ENCODE results near the gene YDJC.
"Not testable (repeated sequence)": the region's sequence is repeated elsewhere in the genome, so short reads cannot be mapped to it uniquely, and the experiment has no call there.

The YDJC gene

GRCh38 chr22:21613553-21614233 lies 16.1 kb downstream of the YDJC start:
- peaks cover 52% of the 10 kb centered on the region for H3K36me3 ChIP-seq (ENCODE audit: control insufficient read depth, insufficient read depth, low read length, severe bottlenecking)
- DNase-seq (ENCODE audit: low read depth), result no peak

GRCh38 chr22:21612858-21613257 lies 17.0 kb downstream of the YDJC start:
- no peaks in the 10 kb centered on the region for H3K4me1 ChIP-seq (ENCODE audit: control insufficient read depth, insufficient read depth, low read length)
- DNase-seq (ENCODE audit: low read depth), result no peak
- H3K36me3 ChIP-seq (ENCODE audit: control insufficient read depth, insufficient read depth, low read length, severe bottlenecking), result peaks cover 50% of the 10 kb centered on the region
- H3K4me3 ChIP-seq (ENCODE audit: low read length), result no peak overlapping the region
- H3K9ac ChIP-seq (ENCODE audit: low read length), result no peak overlapping the region
- H3K27me3 ChIP-seq (replicated peaks; ENCODE audit: control insufficient read depth, insufficient read depth, low read length), result no peaks in the 10 kb centered on the region
- no peaks in the 10 kb centered on the region for H3K9me3 ChIP-seq (ENCODE audit: control insufficient read depth, low read length)

More at GRCh38 chr22:21613553-21614233, 16.1 kb downstream of the YDJC start:
- Histone ChIP-seq H3K4me3 (ENCODE audit: low read length) (no peak overlapping the region), H3K9ac (ENCODE audit: low read length) (no peak overlapping the region), H3K27me3 (replicated peaks; ENCODE audit: control insufficient read depth, insufficient read depth, low read length) (no peaks in the 10 kb centered on the region), H3K9me3 (ENCODE audit: control insufficient read depth, low read length) (no peaks in the 10 kb centered on the region), H3K4me1 (ENCODE audit: control insufficient read depth, insufficient read depth, low read length) (no peaks in the 10 kb centered on the region)

GRCh38 chr22:21611210-21611977 lies 18.4 kb downstream of the YDJC start:
- Histone ChIP-seq H3K4me1 (ENCODE audit: control insufficient read depth, insufficient read depth, low read length) (no peaks in the 10 kb centered on the region), H3K36me3 (ENCODE audit: control insufficient read depth, insufficient read depth, low read length, severe bottlenecking) (peaks cover 50% of the 10 kb centered on the region), H3K27me3 (replicated peaks; ENCODE audit: control insufficient read depth, insufficient read depth, low read length) (no peaks in the 10 kb centered on the region), H3K4me3 (ENCODE audit: low read length) (no peak overlapping the region), H3K9me3 (ENCODE audit: control insufficient read depth, low read length) (no peaks in the 10 kb centered on the region), H3K9ac (ENCODE audit: low read length) (no peak overlapping the region)
- no peak for DNase-seq (ENCODE audit: low read depth)

GRCh38 chr22:21609556-21610157 lies 20.2 kb downstream of the YDJC start:
- peaks cover 40% of the 10 kb centered on the region for H3K36me3 ChIP-seq (ENCODE audit: control insufficient read depth, insufficient read depth, low read length, severe bottlenecking)
- not testable (repeated sequence) for H3K27me3 ChIP-seq (replicated peaks; ENCODE audit: control insufficient read depth, insufficient read depth, low read length); H3K4me1 ChIP-seq (ENCODE audit: control insufficient read depth, insufficient read depth, low read length); H3K9ac ChIP-seq (ENCODE audit: low read length); H3K9me3 ChIP-seq (ENCODE audit: control insufficient read depth, low read length); DNase-seq (ENCODE audit: low read depth); H3K4me3 ChIP-seq (ENCODE audit: low read length)

GRCh38 chr22:21606775-21607174 lies 23.0 kb downstream of the YDJC start:
- DNase-seq (ENCODE audit: low read depth), result no peak
- no peaks in the 10 kb centered on the region for H3K27me3 ChIP-seq (replicated peaks; ENCODE audit: control insufficient read depth, insufficient read depth, low read length)
- H3K9me3 ChIP-seq (ENCODE audit: control insufficient read depth, low read length), result no peaks in the 10 kb centered on the region
- no peaks in the 10 kb centered on the region for H3K4me1 ChIP-seq (ENCODE audit: control insufficient read depth, insufficient read depth, low read length)
- H3K9ac ChIP-seq (ENCODE audit: low read length), result no peak overlapping the region
- H3K4me3 ChIP-seq (ENCODE audit: low read length), result no peak overlapping the region
- peaks cover 15% of the 10 kb centered on the region for H3K36me3 ChIP-seq (ENCODE audit: control insufficient read depth, insufficient read depth, low read length, severe bottlenecking)

GRCh38 chr22:21605887-21606564 lies 23.8 kb downstream of the YDJC start:
- peaks cover 7% of the 10 kb centered on the region for H3K36me3 ChIP-seq (ENCODE audit: control insufficient read depth, insufficient read depth, low read length, severe bottlenecking)
- no peak for DNase-seq (ENCODE audit: low read depth)

GRCh38 chr22:21603973-21604372 lies 25.8 kb downstream of the YDJC start:
- Histone ChIP-seq H3K9ac (ENCODE audit: low read length) (no peak overlapping the region), H3K4me1 (ENCODE audit: control insufficient read depth, insufficient read depth, low read length) (no peaks in the 10 kb centered on the region), H3K27me3 (replicated peaks; ENCODE audit: control insufficient read depth, insufficient read depth, low read length) (no peaks in the 10 kb centered on the region), H3K9me3 (ENCODE audit: control insufficient read depth, low read length) (no peaks in the 10 kb centered on the region), H3K36me3 (ENCODE audit: control insufficient read depth, insufficient read depth, low read length, severe bottlenecking) (no peaks in the 10 kb centered on the region), H3K4me3 (ENCODE audit: low read length) (no peak overlapping the region)
- no peak for DNase-seq (ENCODE audit: low read depth)

More at GRCh38 chr22:21605887-21606564, 23.8 kb downstream of the YDJC start:
- no peaks in the 10 kb centered on the region for H3K4me1 ChIP-seq (ENCODE audit: control insufficient read depth, insufficient read depth, low read length)
- no peaks in the 10 kb centered on the region for H3K9me3 ChIP-seq (ENCODE audit: control insufficient read depth, low read length)
- no peak overlapping the region for H3K4me3 ChIP-seq (ENCODE audit: low read length)
- no peak overlapping the region for H3K9ac ChIP-seq (ENCODE audit: low read length)
- H3K27me3 ChIP-seq (replicated peaks; ENCODE audit: control insufficient read depth, insufficient read depth, low read length), result no peaks in the 10 kb centered on the region

- Histone ChIP-seq H3K4me3 (ENCODE audit: low read length) (no peak overlapping the region), H3K9me3 (ENCODE audit: control insufficient read depth, low read length) (no peaks in the 10 kb centered on the region), H3K36me3 (ENCODE audit: control insufficient read depth, insufficient read depth, low read length, severe bottlenecking) (no peaks in the 10 kb centered on the region), H3K9ac (ENCODE audit: low read length) (no peak overlapping the region), H3K4me1 (ENCODE audit: control insufficient read depth, insufficient read depth, low read length) (no peaks in the 10 kb centered on the region), H3K27me3 (replicated peaks; ENCODE audit: control insufficient read depth, insufficient read depth, low read length) (no peaks in the 10 kb centered on the region)
- DNase-seq (ENCODE audit: low read depth), result no peak
These were observed 27.2 kb downstream of the YDJC start for GRCh38 chr22:21602579-21602978.

GRCh38 chr22:21599053-21599893 lies 30.5 kb downstream of the YDJC start:
- Histone ChIP-seq H3K4me1 (ENCODE audit: control insufficient read depth, insufficient read depth, low read length) (peaks cover 13% of the 10 kb centered on the region), H3K4me3 (ENCODE audit: low read length) (no peak overlapping the region), H3K27me3 (replicated peaks; ENCODE audit: control insufficient read depth, insufficient read depth, low read length) (no peaks in the 10 kb centered on the region), H3K9me3 (ENCODE audit: control insufficient read depth, low read length) (no peaks in the 10 kb centered on the region), H3K36me3 (ENCODE audit: control insufficient read depth, insufficient read depth, low read length, severe bottlenecking) (peaks cover 28% of the 10 kb centered on the region), H3K9ac (ENCODE audit: low read length) (no peak overlapping the region)
- no peak for DNase-seq (ENCODE audit: low read depth)

GRCh38 chr22:21598302-21598701 lies 31.5 kb downstream of the YDJC start:
- Histone ChIP-seq H3K4me3 (ENCODE audit: low read length) (no peak overlapping the region), H3K27me3 (replicated peaks; ENCODE audit: control insufficient read depth, insufficient read depth, low read length) (no peaks in the 10 kb centered on the region), H3K9me3 (ENCODE audit: control insufficient read depth, low read length) (no peaks in the 10 kb centered on the region), H3K36me3 (ENCODE audit: control insufficient read depth, insufficient read depth, low read length, severe bottlenecking) (peaks cover 38% of the 10 kb centered on the region), H3K9ac (ENCODE audit: low read length) (no peak overlapping the region), H3K4me1 (ENCODE audit: control insufficient read depth, insufficient read depth, low read length) (peaks cover 14% of the 10 kb centered on the region)
- no peak for DNase-seq (ENCODE audit: low read depth)
